Activated T-cell treated with anti-CD3 and anti-CD28 coated beads, Interleukin-2, amount 50 U/mL, for 24 hours (primary cell): ENCODE measurements around the gene LTBP1.
"Not testable (repeated sequence)": the region's sequence is repeated elsewhere in the genome, so short reads cannot be mapped to it uniquely, and the experiment has no call there.

ENCODE experiments used
- DNase-seq: peaks from one replicate; pipeline ENCODE4 v3.0.0-alpha.2; 2020
- H3K27ac Mint-ChIP-seq: 2 replicates; pipeline ENCODE4 v1.8.0; 2020; ENCODE audit warnings: mild to moderate bottlenecking, mixed read lengths
- H3K27me3 Mint-ChIP-seq: 2 replicates; pipeline ENCODE4 v1.8.0; 2020; ENCODE audit warnings: mixed read lengths
- H3K36me3 Mint-ChIP-seq: 2 replicates; pipeline ENCODE4 v1.8.0; 2020; ENCODE audit warnings: low read depth, mixed read lengths
- H3K4me1 Mint-ChIP-seq: 2 replicates; pipeline ENCODE4 v1.8.0; 2020; ENCODE audit warnings: low read depth, mixed read lengths
- H3K4me3 Mint-ChIP-seq: 2 replicates; pipeline ENCODE4 v1.8.0; 2020; ENCODE audit warnings: mild to moderate bottlenecking, moderate library complexity, mixed read lengths
- H3K9me3 Mint-ChIP-seq: 2 replicates; pipeline ENCODE4 v1.8.0; 2020; ENCODE audit warnings: mixed read lengths

LTBP1 gene

DNA sequence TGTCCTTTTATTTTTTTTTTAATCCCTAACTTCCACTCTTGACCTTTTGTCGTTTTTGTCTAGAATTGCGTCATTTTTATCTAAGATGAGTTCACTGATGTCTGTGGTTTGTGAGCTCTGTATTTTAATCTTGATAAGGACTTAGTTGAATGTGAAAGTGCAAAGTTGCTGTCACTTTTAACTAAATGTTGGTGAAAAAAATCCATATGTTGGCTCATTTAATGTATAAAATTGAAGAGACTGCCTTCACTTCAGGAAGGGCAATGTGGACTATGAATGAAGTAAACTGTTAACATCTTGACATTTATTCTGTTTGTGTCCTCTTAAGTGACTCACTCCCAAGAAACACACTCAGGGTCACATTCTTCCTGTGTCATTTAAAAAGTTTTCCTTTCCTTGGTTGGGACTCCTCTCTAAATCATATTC, 273.1 kb downstream of the LTBP1 start:
- H3K4me1 Mint-ChIP-seq, result peaks cover 7% of the 10 kb centered on the region
- H3K27me3 Mint-ChIP-seq, result peaks cover 16% of the 10 kb centered on the region
- DNase-seq, result no peak
- no peak overlapping the region for H3K27ac Mint-ChIP-seq
- H3K9me3 Mint-ChIP-seq, result no peaks in the 10 kb centered on the region
- no peaks in the 10 kb centered on the region for H3K36me3 Mint-ChIP-seq
- H3K4me3 Mint-ChIP-seq, result no peak overlapping the region

DNA sequence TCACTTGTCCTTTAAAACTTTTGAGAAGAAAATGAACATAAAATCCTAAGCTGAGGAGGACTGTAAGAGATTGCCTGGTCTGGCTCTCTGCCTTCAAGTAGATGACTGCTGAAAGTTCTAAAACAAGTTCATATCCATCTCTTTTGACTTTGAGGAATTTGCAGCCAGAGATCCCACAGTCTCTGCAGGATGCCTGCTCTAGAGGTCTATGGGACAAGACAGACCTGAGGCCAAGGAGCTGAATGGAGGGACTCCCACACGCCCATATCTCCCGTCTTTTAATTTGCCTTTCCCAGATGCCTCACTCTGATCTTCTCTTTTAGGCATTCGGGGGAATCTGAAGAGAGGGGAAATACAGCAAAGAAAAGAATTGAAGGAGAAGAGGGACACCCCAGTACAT, 273.8 kb downstream of the LTBP1 start:
- Mint-ChIP-seq H3K27me3 (peaks cover 16% of the 10 kb centered on the region), H3K4me1 (peaks cover 7% of the 10 kb centered on the region), H3K9me3 (peaks cover under 1% of the 10 kb centered on the region), H3K36me3 (no peaks in the 10 kb centered on the region), H3K4me3 (no peak overlapping the region), H3K27ac (no peak overlapping the region)
- DNase-seq, result no peak

DNA sequence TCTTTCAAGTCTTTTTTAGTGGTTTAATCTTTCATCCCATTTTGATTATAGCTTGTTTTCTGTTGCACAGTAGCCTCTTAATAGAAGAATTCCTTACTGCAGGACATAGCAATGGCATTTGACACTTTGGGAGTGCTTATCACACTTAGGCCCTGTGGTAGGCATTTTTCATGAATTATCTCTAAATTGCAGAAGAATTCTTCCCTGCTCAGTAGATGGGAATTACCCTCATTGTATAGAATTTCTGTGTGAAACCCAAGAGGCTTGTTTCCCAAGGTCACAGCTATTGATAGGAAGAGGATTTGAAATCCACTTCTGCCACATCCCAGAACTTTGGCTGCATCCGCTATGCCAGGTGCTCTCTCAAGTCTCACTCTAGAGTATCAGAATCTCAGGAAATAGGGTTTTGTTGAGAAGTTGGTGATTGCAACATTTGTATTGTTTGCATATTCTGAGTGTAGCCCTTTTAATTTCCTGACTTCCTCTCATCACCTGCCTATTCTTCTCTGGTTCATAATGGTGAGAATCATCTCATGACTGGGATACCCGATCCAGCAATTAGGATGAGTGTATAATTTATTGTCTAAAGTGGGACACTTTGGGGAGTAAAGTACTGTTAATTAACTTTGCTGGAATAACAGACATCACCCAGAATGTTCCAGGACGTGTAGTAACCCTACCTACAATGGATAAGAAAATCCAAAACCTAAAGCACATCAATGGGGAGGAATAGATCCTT, 274.5 kb downstream of the LTBP1 start:
- Mint-ChIP-seq H3K36me3 (no peaks in the 10 kb centered on the region), H3K4me1 (peaks cover 9% of the 10 kb centered on the region), H3K4me3 (no peak overlapping the region), H3K9me3 (peaks cover 3% of the 10 kb centered on the region), H3K27me3 (peaks cover 18% of the 10 kb centered on the region), H3K27ac (no peak overlapping the region)
- no peak for DNase-seq

DNA sequence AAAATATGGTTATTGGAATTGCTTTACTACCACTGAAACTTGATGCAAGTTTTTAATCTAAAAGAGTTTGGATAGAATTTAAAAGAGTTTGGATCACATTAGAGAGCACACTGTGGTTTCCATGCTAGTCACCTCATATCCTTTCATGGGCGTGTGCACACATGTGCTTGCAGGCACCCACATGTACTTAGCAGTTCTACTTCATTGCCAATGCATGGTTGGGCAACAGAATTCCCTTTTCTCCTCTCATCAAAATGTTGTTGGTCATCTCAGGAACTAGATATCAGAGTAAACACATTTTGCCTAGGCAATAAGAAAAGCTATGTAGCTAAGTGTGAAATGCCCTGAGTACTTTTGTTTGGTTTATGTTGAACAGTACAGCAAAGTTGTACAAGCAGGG, 275.6 kb downstream of the LTBP1 start:
- Mint-ChIP-seq H3K9me3 (peaks cover 3% of the 10 kb centered on the region), H3K27ac (no peak overlapping the region), H3K27me3 (peaks cover 18% of the 10 kb centered on the region), H3K4me3 (no peak overlapping the region), H3K36me3 (no peaks in the 10 kb centered on the region), H3K4me1 (peaks cover 9% of the 10 kb centered on the region)
- DNase-seq, result no peak

DNA sequence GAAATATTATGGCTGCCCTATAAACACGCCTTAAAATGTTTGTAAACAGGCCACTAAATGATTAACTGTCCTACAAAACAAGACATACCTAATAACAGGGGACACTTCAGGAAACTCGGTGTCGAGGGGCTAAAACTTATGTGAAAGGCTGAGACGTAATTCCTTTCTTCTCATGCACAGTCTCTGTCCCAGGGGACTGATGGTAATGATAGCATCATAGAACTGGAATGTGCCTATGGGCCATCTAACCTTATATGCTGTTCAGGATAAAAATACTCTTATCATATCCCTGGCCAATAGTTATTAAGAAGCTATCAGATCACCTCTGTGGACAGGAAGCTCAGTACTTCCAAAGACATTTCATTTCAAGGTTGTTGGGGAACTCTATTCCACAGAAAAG, 277.1 kb downstream of the LTBP1 start:
- no peak overlapping the region for H3K4me3 Mint-ChIP-seq
- peaks cover 3% of the 10 kb centered on the region for H3K9me3 Mint-ChIP-seq
- H3K27me3 Mint-ChIP-seq, result peaks cover 18% of the 10 kb centered on the region
- no peaks in the 10 kb centered on the region for H3K36me3 Mint-ChIP-seq
- H3K27ac Mint-ChIP-seq, result no peak overlapping the region
- DNase-seq, result no peak
- peaks cover 9% of the 10 kb centered on the region for H3K4me1 Mint-ChIP-seq

DNA sequence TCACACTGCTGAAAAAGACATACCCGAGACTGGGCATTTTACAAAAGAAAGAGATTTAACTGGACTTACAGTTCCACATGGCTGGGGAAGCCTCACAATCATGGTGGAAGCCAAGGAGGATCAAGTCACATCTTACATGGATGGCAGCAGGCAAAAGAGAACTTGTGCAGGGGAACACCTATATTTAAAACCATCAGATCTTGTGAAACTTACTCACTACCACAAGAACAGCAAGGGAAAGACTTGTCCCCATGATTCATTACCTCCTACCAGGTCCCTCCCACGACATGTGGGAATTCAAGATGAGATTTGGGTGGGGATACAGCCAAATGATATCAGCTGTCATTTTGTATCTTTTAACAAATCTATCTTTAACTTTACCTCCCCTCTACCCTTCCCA, 278.6 kb downstream of the LTBP1 start:
- Mint-ChIP-seq H3K4me3 (no peak overlapping the region), H3K4me1 (peaks cover 3% of the 10 kb centered on the region), H3K27ac (no peak overlapping the region), H3K27me3 (peaks cover 18% of the 10 kb centered on the region), H3K36me3 (no peaks in the 10 kb centered on the region), H3K9me3 (peaks cover 3% of the 10 kb centered on the region)
- DNase-seq, result no peak

DNA sequence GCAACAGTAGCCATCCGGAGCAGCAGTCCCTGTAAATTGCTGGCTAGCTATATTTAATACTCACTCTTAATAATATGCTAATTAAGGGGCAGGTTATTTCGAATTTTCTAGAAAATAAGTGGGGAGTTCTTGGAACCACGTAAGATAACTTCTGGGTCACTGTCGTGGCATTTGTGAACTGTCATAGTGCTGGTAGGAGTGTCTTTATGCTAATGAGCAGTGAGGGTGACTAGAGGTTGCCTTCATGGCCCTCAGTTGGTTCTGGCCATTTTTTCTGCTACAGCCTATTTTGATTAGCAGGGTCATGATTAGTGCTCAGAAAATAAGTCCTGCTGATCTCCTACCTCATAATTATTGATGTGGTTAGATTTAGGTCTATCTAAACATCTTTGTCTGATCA, 279.8 kb downstream of the LTBP1 start:
- H3K27me3 Mint-ChIP-seq, result peaks cover 12% of the 10 kb centered on the region
- no peak overlapping the region for H3K4me3 Mint-ChIP-seq
- H3K9me3 Mint-ChIP-seq, result peaks cover 3% of the 10 kb centered on the region
- no peak for DNase-seq
- no peak overlapping the region for H3K27ac Mint-ChIP-seq
- no peaks in the 10 kb centered on the region for H3K36me3 Mint-ChIP-seq
- peaks cover 3% of the 10 kb centered on the region for H3K4me1 Mint-ChIP-seq

DNA sequence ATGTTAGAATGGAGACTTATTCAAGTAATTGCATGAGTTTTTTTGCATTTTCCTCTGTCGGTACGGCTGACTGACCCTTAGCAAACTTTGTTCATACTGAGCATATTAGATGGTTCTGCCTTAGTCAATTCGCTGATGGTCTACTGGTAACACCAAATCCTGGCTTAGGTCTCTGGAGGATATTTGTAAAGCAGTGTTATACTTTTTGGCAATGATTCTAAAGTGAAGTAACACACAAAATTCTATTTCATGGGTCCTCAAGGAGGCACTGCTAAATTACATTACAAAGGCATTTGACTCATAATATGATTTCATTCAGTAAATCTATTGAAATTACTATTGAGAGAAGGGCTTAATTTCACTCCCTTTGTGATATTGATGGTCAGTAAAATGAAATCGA, 282.9 kb downstream of the LTBP1 start:
- H3K9me3 Mint-ChIP-seq, result peaks cover 3% of the 10 kb centered on the region
- H3K4me3 Mint-ChIP-seq, result no peak overlapping the region
- H3K4me1 Mint-ChIP-seq, result peaks cover 3% of the 10 kb centered on the region
- H3K36me3 Mint-ChIP-seq, result no peaks in the 10 kb centered on the region
- H3K27ac Mint-ChIP-seq, result no peak overlapping the region
- no peak for DNase-seq
- H3K27me3 Mint-ChIP-seq, result peaks cover 12% of the 10 kb centered on the region

DNA sequence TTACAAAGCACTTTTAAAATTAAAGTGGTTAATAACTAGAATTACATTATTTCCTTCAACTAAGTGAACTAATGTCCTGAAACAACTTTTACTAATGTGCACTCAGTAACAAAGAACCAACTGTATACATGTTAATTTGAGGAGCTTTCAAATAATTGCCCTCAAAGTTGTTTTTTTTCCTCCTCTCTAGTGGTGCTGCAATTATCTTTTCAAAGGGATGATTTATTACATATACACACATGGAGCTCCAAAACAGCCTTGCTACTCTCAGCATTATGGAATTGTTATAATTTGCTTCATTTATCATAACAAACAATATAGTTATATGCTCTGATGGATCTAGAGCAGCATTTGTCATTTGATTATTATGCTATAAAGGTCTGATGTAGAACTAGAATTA, 283.4 kb downstream of the LTBP1 start:
- H3K9me3 Mint-ChIP-seq, result peaks cover 3% of the 10 kb centered on the region
- H3K4me3 Mint-ChIP-seq, result no peak overlapping the region
- H3K27me3 Mint-ChIP-seq, result peaks cover 17% of the 10 kb centered on the region
- no peak for DNase-seq
- H3K36me3 Mint-ChIP-seq, result no peaks in the 10 kb centered on the region
- H3K4me1 Mint-ChIP-seq, result peaks cover 3% of the 10 kb centered on the region
- H3K27ac Mint-ChIP-seq, result no peak overlapping the region

DNA sequence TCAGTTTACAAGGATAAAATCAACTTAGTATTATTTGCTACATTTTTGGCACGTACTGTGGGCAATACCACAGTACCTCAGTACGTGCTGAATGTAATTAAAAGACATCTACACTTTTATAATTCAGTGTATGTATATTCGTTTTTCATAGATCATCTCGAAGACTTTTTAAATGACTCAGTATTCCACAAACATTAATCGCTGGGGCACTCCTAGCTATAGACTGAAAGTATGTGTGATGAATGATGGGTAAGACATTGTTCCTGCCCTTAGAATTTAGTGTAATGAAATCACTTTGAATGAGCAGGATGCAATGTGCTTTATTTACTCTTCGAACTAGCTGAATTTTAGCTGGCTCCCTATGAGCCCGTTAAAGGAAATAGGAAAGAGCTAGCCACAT, 284.1 kb downstream of the LTBP1 start:
- no peaks in the 10 kb centered on the region for H3K9me3 Mint-ChIP-seq
- H3K36me3 Mint-ChIP-seq, result no peaks in the 10 kb centered on the region
- H3K27ac Mint-ChIP-seq, result no peak overlapping the region
- no peak for DNase-seq
- H3K4me1 Mint-ChIP-seq, result no peaks in the 10 kb centered on the region
- H3K27me3 Mint-ChIP-seq, result peaks cover 16% of the 10 kb centered on the region
- no peak overlapping the region for H3K4me3 Mint-ChIP-seq

DNA sequence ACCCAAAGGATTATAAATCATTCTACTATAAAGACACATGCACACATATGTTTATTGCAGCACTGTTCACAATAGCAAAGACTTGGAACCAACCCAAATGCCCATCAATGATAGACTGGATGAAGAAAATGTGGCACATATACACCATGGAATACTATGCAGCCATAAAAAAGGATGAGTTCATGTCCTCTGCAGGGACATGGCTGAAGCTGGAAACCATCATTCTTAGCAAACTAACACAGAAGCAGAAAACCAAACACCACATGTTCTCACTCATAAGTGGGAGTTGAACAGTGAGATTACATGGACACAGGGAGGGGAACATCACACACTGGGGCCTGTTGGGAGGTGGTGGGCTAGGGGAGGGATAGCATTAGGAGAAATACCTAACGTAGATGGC, 288.8 kb downstream of the LTBP1 start:
- H3K4me1 Mint-ChIP-seq, H3K9me3 Mint-ChIP-seq, H3K4me3 Mint-ChIP-seq, H3K27ac Mint-ChIP-seq, DNase-seq, H3K36me3 Mint-ChIP-seq: not testable (repeated sequence)
- H3K27me3 Mint-ChIP-seq, result peaks cover 13% of the 10 kb centered on the region

DNA sequence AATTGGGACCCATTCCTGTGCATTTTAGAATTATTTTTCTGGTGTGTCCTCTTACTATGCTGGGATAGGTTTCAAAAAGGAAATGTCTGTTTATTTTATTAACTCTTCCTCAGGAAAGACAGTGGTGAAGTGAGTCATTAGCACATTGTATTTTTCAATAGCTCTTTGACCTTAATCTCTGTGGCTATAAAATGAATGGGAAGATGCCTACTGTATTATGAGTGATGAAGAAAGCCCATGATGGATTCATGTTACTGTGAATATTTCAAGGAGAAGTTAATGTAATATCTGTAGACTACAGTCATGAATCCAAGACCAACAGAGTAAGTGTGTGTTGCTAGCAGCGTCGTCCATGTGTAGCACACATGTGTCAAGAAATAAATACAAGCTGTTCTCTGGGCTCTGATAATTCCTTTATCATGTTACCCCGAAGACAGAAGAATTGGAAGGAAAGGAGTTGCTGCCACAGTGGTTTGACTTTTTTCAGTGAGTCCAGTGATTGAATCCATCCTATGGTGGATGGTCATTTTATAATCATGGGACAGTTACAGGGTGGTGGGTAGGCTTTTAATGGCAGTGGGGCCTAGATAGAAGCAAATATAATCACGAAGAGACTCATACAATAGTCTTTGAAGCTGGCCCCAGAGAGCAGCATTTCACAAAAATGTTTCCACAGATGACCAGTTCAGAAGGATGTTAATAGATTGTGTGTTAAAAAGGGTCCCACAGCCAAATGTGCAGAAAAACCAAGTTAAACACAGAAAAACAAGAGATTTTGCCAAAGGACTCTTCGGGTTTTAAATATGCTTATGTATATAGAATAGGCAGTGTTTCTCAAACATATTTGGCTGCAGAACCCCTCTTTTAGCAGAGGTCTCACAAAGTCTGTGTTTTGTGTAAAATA, 290.0 kb downstream of the LTBP1 start:
- Mint-ChIP-seq H3K4me3 (no peak overlapping the region), H3K27ac (no peak overlapping the region), H3K4me1 (no peaks in the 10 kb centered on the region), H3K9me3 (no peaks in the 10 kb centered on the region), H3K27me3 (peaks cover 13% of the 10 kb centered on the region), H3K36me3 (no peaks in the 10 kb centered on the region)
- DNase-seq, result no peak

DNA sequence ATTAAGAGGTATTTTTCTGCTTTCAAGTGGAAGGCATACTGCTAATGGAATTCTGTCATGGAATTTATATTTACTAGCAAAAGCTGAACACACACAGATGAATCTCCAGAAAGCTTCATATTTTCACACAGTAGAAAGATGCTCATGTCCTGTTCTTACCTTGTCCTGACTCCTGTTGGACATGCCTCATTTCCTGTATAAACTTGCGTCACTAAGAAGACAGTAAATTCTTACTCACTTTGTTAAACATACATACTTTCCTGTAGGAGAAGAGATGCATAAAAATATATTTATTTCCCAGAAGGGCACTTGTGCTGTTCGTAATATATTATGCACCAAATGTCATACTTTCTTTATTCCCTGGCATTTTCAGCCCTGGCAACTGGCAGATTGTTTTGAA, 291.4 kb downstream of the LTBP1 start:
- Mint-ChIP-seq H3K36me3 (no peaks in the 10 kb centered on the region), H3K4me3 (no peak overlapping the region), H3K27me3 (peaks cover 13% of the 10 kb centered on the region), H3K4me1 (no peaks in the 10 kb centered on the region), H3K27ac (no peak overlapping the region), H3K9me3 (no peaks in the 10 kb centered on the region)
- DNase-seq, result no peak

DNA sequence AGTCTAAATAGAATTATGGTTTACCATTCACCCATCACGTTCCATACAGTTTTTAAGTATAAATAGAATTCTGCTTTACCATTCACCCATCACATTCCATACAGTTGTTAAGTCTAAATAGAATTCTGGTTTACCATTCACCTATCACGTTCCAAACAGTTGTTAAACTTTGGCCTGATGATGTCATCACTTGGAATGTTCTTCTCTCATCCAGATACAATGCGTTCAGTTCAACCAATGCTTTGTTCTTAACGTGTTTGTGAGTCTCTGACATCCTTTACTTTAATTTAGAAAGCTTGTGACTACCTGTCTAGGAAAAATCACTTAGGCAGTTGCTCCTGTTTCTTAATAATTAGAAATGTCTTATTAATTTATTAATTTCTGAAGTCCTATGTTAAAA, 293.4 kb downstream of the LTBP1 start:
- DNase-seq, result no peak
- no peaks in the 10 kb centered on the region for H3K4me1 Mint-ChIP-seq
- H3K36me3 Mint-ChIP-seq, result no peaks in the 10 kb centered on the region
- no peak overlapping the region for H3K4me3 Mint-ChIP-seq
- no peaks in the 10 kb centered on the region for H3K9me3 Mint-ChIP-seq
- peaks cover 2% of the 10 kb centered on the region for H3K27me3 Mint-ChIP-seq
- H3K27ac Mint-ChIP-seq, result no peak overlapping the region

DNA sequence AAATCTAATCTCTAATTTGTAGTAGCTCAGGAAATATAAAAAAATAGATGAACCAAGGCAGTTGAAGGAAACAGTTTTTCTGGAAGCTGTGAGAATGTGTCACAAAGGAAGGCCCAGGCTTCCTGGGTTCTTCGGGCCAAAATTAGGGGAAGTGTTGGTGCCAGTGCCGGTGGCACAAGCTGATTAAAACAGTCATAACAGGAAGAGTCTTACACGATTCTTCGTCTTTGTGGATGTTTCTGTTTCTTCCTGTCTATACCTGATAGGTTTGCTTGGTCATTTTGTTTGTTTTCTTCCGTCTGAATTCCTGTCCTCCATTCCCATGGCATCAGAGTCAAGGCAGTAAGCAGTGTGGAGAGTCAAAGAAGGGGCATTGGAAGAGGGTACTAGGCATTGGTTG, 294.3 kb downstream of the LTBP1 start:
- Mint-ChIP-seq H3K27me3 (no peaks in the 10 kb centered on the region), H3K36me3 (no peaks in the 10 kb centered on the region), H3K4me3 (no peak overlapping the region), H3K4me1 (no peaks in the 10 kb centered on the region), H3K27ac (no peak overlapping the region), H3K9me3 (no peaks in the 10 kb centered on the region)
- DNase-seq, result no peak
